Neural cell (in vitro differentiated cells): ENCODE data around the gene UBAC2. TPM values are rescaled to one million over a fixed set of nuclear protein-coding genes. Genes with fewer than 3 reads are reported as not detected.

ENCODE experiments used
- MXI1 ChIP-seq: fragments of 450-650 bp; conservative IDR thresholded peaks from 2 replicates; pipeline ENCODE4 v1.6.1; 2014; ENCODE audit warnings: antibody characterized with exemption, mild to moderate bottlenecking; ENCODE audit not compliant: poor library complexity, severe bottlenecking
- SMC3 ChIP-seq: fragments of 450-650 bp; conservative IDR thresholded peaks from 2 replicates; pipeline ENCODE4 v1.6.1; 2014; ENCODE audit warnings: antibody characterized with exemption, mild to moderate bottlenecking, moderate library complexity; ENCODE audit not compliant: poor library complexity
- polyA plus RNA-seq: library from polyadenylated mRNA; depleted of rRNA; stranded (reverse); fragments of >200 nt; gene quantifications from 2 replicates; pipeline ENCODE4 v1.2.3, GENCODE V29; 2014
- small RNA-seq, 3 experiments: library from RNA; depleted of rRNA; stranded (forward); fragments of <200 nt; gene quantifications; one replicate each; pipeline ENCODE3, GENCODE V24; 2012

Gene UBAC2
- polyA plus RNA-seq, 1 donor from 2014 or later: 56.9 TPM

DNA sequence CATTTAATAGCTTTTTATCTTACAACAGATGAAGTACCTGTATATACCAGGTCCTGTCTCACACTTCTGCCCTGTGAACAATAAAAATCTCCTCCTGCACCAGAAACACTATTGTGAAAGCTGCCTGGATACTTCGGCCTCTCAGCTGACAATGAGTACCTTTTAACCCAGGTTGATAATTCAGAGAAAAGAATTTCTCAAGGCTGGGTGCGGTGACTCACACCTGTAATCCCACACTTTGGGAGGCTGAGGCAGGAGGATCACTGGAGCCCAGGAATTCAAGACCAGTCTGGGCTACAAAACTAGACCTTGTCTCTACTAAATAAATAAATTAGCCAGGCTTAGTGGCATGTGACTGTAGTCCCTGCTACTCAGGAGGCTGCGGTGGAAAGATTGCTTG is 235.3 kb downstream of the UBAC2 start (continued):
- no peak for TF ChIP-seq SMC3
- no peak for TF ChIP-seq MXI1

Small RNAs within 50 kb of the gene (small RNA-seq; reads per million reads assigned to genes)
- gene MIR623: 0 reads per million in 3 experiments
- gene RN7SKP9: 0.03 to 0.24 (median 0.10) reads per million in 3 experiments

Other genes with a start within 250 kb of the UBAC2 start
- 11.4 and 12.8 TPM in 2 replicates for gene DOCK9, start 222.8 kb upstream of the UBAC2 start, polyA plus RNA-seq
- not detected in 2 replicates for gene GPR18, start 57.5 kb downstream of the UBAC2 start, polyA plus RNA-seq
- not detected in 2 replicates for gene GPR183, start 106.5 kb downstream of the UBAC2 start, polyA plus RNA-seq